Heart left ventricle (tissue), 16 donors: ENCODE results near the gene BAG1. TPM values are rescaled to one million over a fixed set of nuclear protein-coding genes. Genes with fewer than 3 reads are reported as not detected.

Experiments used
- ATAC-seq, 4 donors: fragments of 200-7000 bp; cut with Tn5 transposase; one replicate each; pipeline ENCODE4 v1.9.1; 2020 to 2022; ENCODE audit warnings: moderate library complexity in 4 of 4, mild to moderate bottlenecking in 3 of 4, moderate number of reproducible peaks in 1 of 4
- DNase-seq, 5 donors: peaks; one replicate each; pipeline ENCODE4 v3.0.0-alpha.2; 2020
- H3K27ac ChIP-seq, 12 donors: fragments of 200-600 bp; sonication (generic) in 4 of 12; one replicate each; pipeline versions ENCODE4 v1.5.0 to v1.8.0; 2016 to 2022; ENCODE audit warnings: mild to moderate bottlenecking in 2 of 12
- H3K27me3 ChIP-seq, 9 donors: fragments of 200-600 bp; sonication (generic) in 2 of 9; one replicate each; pipeline versions ENCODE4 v1.5.1 to v1.8.0; 2016 to 2022; ENCODE audit warnings: mild to moderate bottlenecking in 3 of 9
- H3K36me3 ChIP-seq, 9 donors: fragments of 200-600 bp; sonication (generic) in 2 of 9; one replicate each; pipeline versions ENCODE4 v1.5.0 to v1.8.0; 2018 to 2022; ENCODE audit warnings: mild to moderate bottlenecking in 2 of 9
- H3K4me1 ChIP-seq, 12 donors: fragments of 200-600 bp; sonication (generic) in 4 of 12; one replicate each; pipeline versions ENCODE4 v1.5.0 to v1.8.0; 2016 to 2022; ENCODE audit warnings: mild to moderate bottlenecking in 3 of 12
- H3K4me3 ChIP-seq, 12 donors: fragments of 200-600 bp; sonication (generic) in 4 of 12; one replicate each; pipeline versions ENCODE4 v1.5.0 to v1.8.0; 2017 to 2022; ENCODE audit warnings: mild to moderate bottlenecking in 9 of 12, moderate library complexity in 4 of 12
- H3K9me3 ChIP-seq, 12 donors: fragments of 200-600 bp; sonication (generic) in 4 of 12; one replicate each; pipeline versions ENCODE4 v1.5.0 to v1.8.0; 2016 to 2022; ENCODE audit warnings: mild to moderate bottlenecking in 1 of 12
- POLR2A ChIP-seq, 2 donors: fragments of 450-650 bp; IDR thresholded peaks; one replicate each; pipeline ENCODE4 v1.6.1; 2017; ENCODE audit warnings: antibody characterized with exemption in 2 of 2, mild to moderate bottlenecking in 2 of 2, moderate library complexity in 2 of 2
- WGBS, 4 donors: extraction: QIAGEN DNeasy Blood & Tissue Kit in 2 of 4; methylation state at CpG; one replicate each; pipeline versions ENCODE4 v1.1.5 to v1.1.7; 2013 to 2018; 5-methylcytosine and 5-hydroxymethylcytosine counted together
- intact Hi-C, 10 donors: fragments of 100-400 bp; cut with DNase I; formaldehyde crosslinking; loops; one replicate each; pipeline versions ENCODE4 v1.11.1 to v1.14.2; 2022
- polyA plus RNA-seq, 2 donors: library from polyadenylated mRNA; stranded (reverse); fragments of 200-250 nt; gene quantifications; one replicate each; pipeline ENCODE4 v1.2.3, GENCODE V29; 2013
- total RNA-seq, 9 donors: library from RNA; depleted of rRNA in 2 of 9; stranded (reverse); fragments of >200 nt in 2 of 9; fragmentation: NEBNext Ultra II Directional in 3 of 9; extraction: Animal tissue kit (Norgen Biotek cat#: 25700) in 3 of 9; gene quantifications; one replicate each; pipeline versions ENCODE4 v1.1.0 to v1.2.4, GENCODE V29; 2016 to 2023
- TF ChIP-seq, protein P1 (sequence below), 12 donors: fragments of 200-600 bp; sonication (generic) in 4 of 12; IDR thresholded peaks; one replicate each; pipeline versions ENCODE4 v1.5.0 to v1.8.0; 2018 to 2022; ENCODE audit warnings: antibody characterized with exemption in 12 of 12, mild to moderate bottlenecking in 5 of 12
- donor health status: ischemic (EF 13 %, LVEDD 7.1; RV severe dilation, severe dysfunction).
- donor health status: healthy with polysubstance abuse.
- donor health status: DM: no; HTN: yes; CAD: no.
- donor health status: DM: no; HTN: no; CAD: no.
- donor health status: ischemic (EF 25% LVEDD 6.9; RV normal size, moderate dysfunction).
- donor health status: ischemic (EF 25% LVEDD 5.7; RV mildly dilated, moderate dysfunction).
- donor health status: healthy.
- donor health status: DM: yes; HTN: yes; CAD: no.
- donor health status: ischemic (EF 35%, LVEDD 5.7; RV mildly dilated, moderate dysfunction).
- donor health status: nonischemic (EF 11% LVEDD 7.7; RV severe dilation, severe dysfunction).
- donor health status: DM: yes; HTN: yes; CAD: no.
- donor health status: PGD.
- donor health status: ischemic (EF 29% LVEDD 5.4; RV normal size, mild dysfunction).
- donor health status: nonischemic (EF 23%, LVEDD 6.1; RV moderate dilation, normal function).

BAG1 gene
- total and polyA plus RNA-seq, 11 donors, result 71.0 to 144 (median 112) TPM

DNA sequence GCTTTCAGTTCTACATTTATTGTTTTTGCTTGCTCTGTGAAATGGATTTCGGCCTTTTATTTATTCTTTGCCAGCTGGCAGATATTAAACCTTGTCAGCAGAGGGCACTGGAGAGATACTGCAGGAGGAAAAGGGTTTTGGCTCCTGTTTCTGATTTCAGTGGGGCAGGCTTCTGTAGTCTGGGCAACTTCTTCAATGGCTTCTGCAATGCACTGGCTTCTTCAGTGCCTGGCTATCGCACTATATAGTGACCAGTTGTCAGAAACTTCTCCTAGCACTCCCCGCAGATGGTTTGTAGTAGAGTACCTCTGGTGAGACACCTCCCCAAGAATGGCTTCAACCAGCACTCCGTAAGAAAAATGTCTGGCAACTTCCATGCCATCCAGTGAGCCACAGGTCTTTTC is 22.6 kb upstream of the BAG1 start:
- intact Hi-C loops, result loop anchor here in 5 of 10 donors (1.0 to 10.0 kb wide), 4 partner anchors 22 to 180 kb away; partner anchors contain the start of gene CHMP5 (in 2 of the 5)
- H3K36me3 ChIP-seq, result peaks cover 0 to 45% (median 35%) of the 10 kb centered on the region in 9 donors
- H3K4me3 ChIP-seq, result no peak overlapping the region
- TF ChIP-seq, protein P1, sequence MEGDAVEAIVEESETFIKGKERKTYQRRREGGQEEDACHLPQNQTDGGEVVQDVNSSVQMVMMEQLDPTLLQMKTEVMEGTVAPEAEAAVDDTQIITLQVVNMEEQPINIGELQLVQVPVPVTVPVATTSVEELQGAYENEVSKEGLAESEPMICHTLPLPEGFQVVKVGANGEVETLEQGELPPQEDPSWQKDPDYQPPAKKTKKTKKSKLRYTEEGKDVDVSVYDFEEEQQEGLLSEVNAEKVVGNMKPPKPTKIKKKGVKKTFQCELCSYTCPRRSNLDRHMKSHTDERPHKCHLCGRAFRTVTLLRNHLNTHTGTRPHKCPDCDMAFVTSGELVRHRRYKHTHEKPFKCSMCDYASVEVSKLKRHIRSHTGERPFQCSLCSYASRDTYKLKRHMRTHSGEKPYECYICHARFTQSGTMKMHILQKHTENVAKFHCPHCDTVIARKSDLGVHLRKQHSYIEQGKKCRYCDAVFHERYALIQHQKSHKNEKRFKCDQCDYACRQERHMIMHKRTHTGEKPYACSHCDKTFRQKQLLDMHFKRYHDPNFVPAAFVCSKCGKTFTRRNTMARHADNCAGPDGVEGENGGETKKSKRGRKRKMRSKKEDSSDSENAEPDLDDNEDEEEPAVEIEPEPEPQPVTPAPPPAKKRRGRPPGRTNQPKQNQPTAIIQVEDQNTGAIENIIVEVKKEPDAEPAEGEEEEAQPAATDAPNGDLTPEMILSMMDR (IDR thresholded peaks at IDR 0.05), result peak; percentile 43 to 75 (median 64)
- TF ChIP-seq POLR2A (IDR thresholded peaks at IDR 0.05), result no peak
- DNase-seq (peak in 3 of 5 donors; percentile 34 to 44 (median 36)), ATAC-seq (no peak)
- H3K9me3 ChIP-seq, result no peaks in the 10 kb centered on the region
- WGBS, 4 donors, result 44 to 53% (median 49%) methylated on average over 3 to 4 of the region's 4 CpGs
- no peaks in the 10 kb centered on the region for H3K27me3 ChIP-seq
- H3K27ac ChIP-seq, result peak overlapping the region in 7 of 12 donors; percentile 3 to 98 (median 21)
- peaks cover under 1 to 36% (median 23%) of the 10 kb centered on the region in 12 donors for H3K4me1 ChIP-seq

DNA sequence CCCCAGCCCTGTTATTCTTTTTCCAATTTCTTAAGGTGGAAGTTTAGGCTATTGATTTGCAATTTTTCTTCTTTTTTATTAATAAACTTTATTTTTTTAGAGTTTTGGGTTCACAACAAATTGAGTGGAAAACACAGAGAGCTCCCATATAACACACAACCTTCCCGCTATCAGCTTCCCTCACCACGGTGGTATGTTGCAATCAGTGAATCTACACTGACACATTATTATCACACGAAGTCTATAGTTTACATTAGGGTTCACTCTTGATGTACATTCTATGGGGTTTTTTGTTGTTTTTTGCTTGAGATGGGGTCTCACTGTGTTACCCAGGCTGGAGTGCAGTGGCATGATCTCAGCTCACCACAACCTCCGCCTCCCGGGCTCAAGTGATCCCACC is 21.0 kb upstream of the BAG1 start:
- Histone ChIP-seq H3K36me3 (peaks cover 0 to 56% (median 45%) of the 10 kb centered on the region in 9 donors), H3K27ac (no peak overlapping the region), H3K27me3 (no peaks in the 10 kb centered on the region), H3K4me1 (peaks cover 0 to 23% (median 11%) of the 10 kb centered on the region in 12 donors), H3K4me3 (no peak overlapping the region), H3K9me3 (no peaks in the 10 kb centered on the region)
- TF ChIP-seq, protein P1 (IDR thresholded peaks at IDR 0.05), result no peak
- no peak for TF ChIP-seq POLR2A (IDR thresholded peaks at IDR 0.05)
- 88 to 89% (median 89%) methylated on average over 5 of the region's 5 CpGs for WGBS, 4 donors
- intact Hi-C loops, result loop anchor here in 4 of 10 donors (5.0 to 10.0 kb wide), 3 partner anchors 169 to 182 kb away; no protein-coding TSS in a partner anchor
- DNase-seq (no peak), ATAC-seq (no peak)

GRCh38 chr9:33277484-33277883 is 13.0 kb upstream of the BAG1 start:
- TF ChIP-seq, protein P1 (IDR thresholded peaks at IDR 0.05), result no peak
- no peak for TF ChIP-seq POLR2A (IDR thresholded peaks at IDR 0.05)
- Histone ChIP-seq H3K4me1 (no peaks in the 10 kb centered on the region), H3K4me3 (no peak overlapping the region), H3K27me3 (no peaks in the 10 kb centered on the region), H3K36me3 (peaks cover 3 to 100% (median 97%) of the 10 kb centered on the region in 9 donors), H3K9me3 (no peaks in the 10 kb centered on the region), H3K27ac (no peak overlapping the region)
- no peak for ATAC-seq
- WGBS, 4 donors, result 97 to 98% (median 97%) methylated on average over 4 of the region's 4 CpGs
- intact Hi-C loops, result no loop called here
- DNase-seq, result no peak

- intact Hi-C loops, result no loop called here
- Histone ChIP-seq H3K27me3 (no peaks in the 10 kb centered on the region), H3K27ac (no peak overlapping the region), H3K4me3 (no peak overlapping the region), H3K9me3 (no peaks in the 10 kb centered on the region), H3K4me1 (no peaks in the 10 kb centered on the region), H3K36me3 (peaks cover 3 to 100% (median 94%) of the 10 kb centered on the region in 9 donors)
- no peak for ATAC-seq
- TF ChIP-seq POLR2A (IDR thresholded peaks at IDR 0.05), result no peak
- TF ChIP-seq, protein P1 (IDR thresholded peaks at IDR 0.05), result no peak
- 70 to 97% (median 95%) methylated on average over 2 of the region's 2 CpGs for WGBS, 4 donors
- DNase-seq, result no peak
Observed at GRCh38 chr9:33273972-33274328, 9.4 kb upstream of the BAG1 start.
